Gastroesophageal sphincter (tissue), 3 donors: Measurements from ENCODE around the gene CLIP4.

Experiments used
- CTCF ChIP-seq, 4 experiments: fragments of 200-600 bp in 2 of 4; fragments of 450-650 bp in 2 of 4; sonication (generic) in 1 of 4; IDR thresholded peaks; one replicate each; pipeline ENCODE4 v1.5.1; 2017 to 2019; ENCODE audit warnings: antibody characterized with exemption in 4 of 4, mild to moderate bottlenecking in 2 of 4, moderate library complexity in 2 of 4
- POLR2A ChIP-seq, 2 donors: fragments of 450-650 bp; IDR thresholded peaks; one replicate each; pipeline ENCODE4 v1.6.1; 2017; ENCODE audit warnings: antibody characterized with exemption in 2 of 2, mild to moderate bottlenecking in 2 of 2, moderate library complexity in 1 of 2

GRCh38 chr2:29143657-29144056, 28.4 kb downstream of the CLIP4 start:
- TF ChIP-seq POLR2A (IDR thresholded peaks at IDR 0.05): no peak
- TF ChIP-seq CTCF (IDR thresholded peaks at IDR 0.05): no peak
